ENCODE measurements around the gene UNG. TPM values are rescaled to one million over a fixed set of nuclear protein-coding genes. Genes with fewer than 3 reads are reported as not detected.

UNG gene
- total and polyA plus RNA-seq, 9 of the 15 experiments (the other 6 are each of a cell fraction or from before 2014, with no cell fraction given), result 8.4 to 59.8 (median 41.0) TPM

GRCh38 chr12:109097435-109098182, at the start of gene UNG (continued):
- TF ChIP-seq KDM5B (IDR thresholded peaks at IDR 0.05; ENCODE audit: insufficient replicate concordance, low read depth, low read length) (peak; percentile 52), REST (IDR thresholded peaks at IDR 0.05; ENCODE audit: borderline replicate concordance) (peak; percentile 21; the same call in 1 of the 2 replicates), REST (CRISPR knock-in tag; IDR thresholded peaks at IDR 0.05; ENCODE audit: low read depth) (no peak), MLLT1 (IDR thresholded peaks at IDR 0.05) (peak in 1 of 2 experiments; percentile 96; a peak in 2 of 4 replicates), VEZF1 (CRISPR knock-in tag; IDR thresholded peaks at IDR 0.05) (peak; percentile 68), SNIP1 (IDR thresholded peaks at IDR 0.05; ENCODE audit: low read depth) (no peak), TBP (optimal IDR thresholded peaks at IDR 0.05; ENCODE audit: low read depth, low read length) (peak; percentile 19), EGR1 (conservative IDR thresholded peaks at IDR 0.05) (peak; percentile 62), CREB1 (IDR thresholded peaks at IDR 0.05) (peak; percentile 24; the same call in 1 of the 2 replicates), CREB1 (CRISPR knock-in tag; IDR thresholded peaks at IDR 0.05) (peak; percentile 25; the same call in 1 of the 2 replicates), ZNF511 (CRISPR knock-in tag; IDR thresholded peaks at IDR 0.05) (no peak), NKRF (IDR thresholded peaks at IDR 0.05; ENCODE audit: borderline replicate concordance) (peak; percentile 100)

Measured in K562 (cell line).